Measurements from ENCODE around the gene GCSAM. TPM values are rescaled to one million over a fixed set of nuclear protein-coding genes. Genes with fewer than 3 reads are reported as not detected.

GCSAM gene
- total RNA-seq = 10 to 100 TPM; 24.5 to 27.3 TPM

GRCh38 chr3:112132975-112133448 is at the start of gene GCSAM:
Gene GCSAM, minus strand, starts transcription at chr3:112133248. Its CDS starts 128 bp downstream, at chr3:112133120.

GRCh38 chr3:112086076-112086854 is 46.8 kb downstream of the GCSAM start, which contains the start of gene C3orf52:
Gene C3orf52, plus strand, starts transcription at chr3:112086389. Its CDS starts 19 bp downstream, at chr3:112086408.

Small RNA genes within 50 kb of the gene (microRNA-seq; reads per million reads assigned to microRNA genes)
- not detected for gene MIR567 (ENCODE audit: borderline microRNAs expressed, borderline replicate concordance)

Other genes with a start within 250 kb of the GCSAM start
- gene ABHD10, start 154.2 kb downstream of the GCSAM start, total RNA-seq = 10 to 100 TPM; 26.5 to 31.4 TPM
- gene TAGLN3, start 134.3 kb downstream of the GCSAM start, total RNA-seq = not detected
- gene TMPRSS7, start 98.5 kb downstream of the GCSAM start, total RNA-seq = not detected
- 1 to 10 TPM; 2.7 to 2.9 TPM for gene C3orf52, start 46.9 kb downstream of the GCSAM start, total RNA-seq
- not detected for gene SLC9C1, start 161.0 kb upstream of the GCSAM start, total RNA-seq
- gene CD200, start 199.9 kb upstream of the GCSAM start, total RNA-seq = 1 to 10 TPM; 8.6 to 9.4 TPM